ENCODE measurements around the gene DNAJC17.

The DNAJC17 gene

GRCh38 chr15:40750885-40751284 lies 56.4 kb downstream of the DNAJC17 start:
- Histone ChIP-seq H3K4me3 (ENCODE audit: low read length) (no peak overlapping the region), H3K18ac (ENCODE audit: low read length) (no peak overlapping the region), H3K9ac (ENCODE audit: low read length) (no peak overlapping the region), H3K23ac (ENCODE audit: low read length) (no peak overlapping the region), H3K79me1 (ENCODE audit: low read length) (peaks cover 9% of the 10 kb centered on the region), H3K4me1 (ENCODE audit: control insufficient read depth, low read depth, low read length) (no peaks in the 10 kb centered on the region), H3K4ac (ENCODE audit: low read depth, low read length) (no peak overlapping the region), H3K4me2 (ENCODE audit: low read length) (no peak overlapping the region), H3K79me2 (ENCODE audit: control insufficient read depth, insufficient read depth, low read length) (peaks cover 4% of the 10 kb centered on the region), H3K27me3 (ENCODE audit: insufficient read depth, low read length, poor library complexity) (no peaks in the 10 kb centered on the region), H3K27ac (ENCODE audit: low read depth, low read length) (no peak overlapping the region), H2BK15ac (replicated peaks; ENCODE audit: low read depth) (no peak overlapping the region), H4K5ac (ENCODE audit: low read length) (no peak overlapping the region), H2AK5ac (ENCODE audit: low read length) (no peak overlapping the region), H3K36me3 (ENCODE audit: control insufficient read depth, insufficient read depth, low read length) (no peaks in the 10 kb centered on the region), H2BK120ac (ENCODE audit: low read depth, low read length) (no peak overlapping the region), H3K56ac (ENCODE audit: low read length) (no peak overlapping the region), H2BK5ac (ENCODE audit: low read length) (no peak overlapping the region), H4K8ac (ENCODE audit: low read depth, low read length) (no peak overlapping the region)
- DNase-seq, result no peak
- no CpG with 5 or more reads among the region's 4 CpGs for WGBS (ENCODE audit: extremely low coverage, insufficient coverage, low lambda C conversion rate)

- Histone ChIP-seq H3K4me1 (ENCODE audit: control insufficient read depth, low read depth, low read length) (no peaks in the 10 kb centered on the region), H3K36me3 (ENCODE audit: control insufficient read depth, insufficient read depth, low read length) (no peaks in the 10 kb centered on the region), H2BK120ac (ENCODE audit: low read depth, low read length) (no peak overlapping the region), H4K5ac (ENCODE audit: low read length) (no peak overlapping the region), H4K8ac (ENCODE audit: low read depth, low read length) (no peak overlapping the region), H3K79me1 (ENCODE audit: low read length) (peaks cover 11% of the 10 kb centered on the region), H3K4ac (ENCODE audit: low read depth, low read length) (no peak overlapping the region), H3K18ac (ENCODE audit: low read length) (no peak overlapping the region), H3K27ac (ENCODE audit: low read depth, low read length) (no peak overlapping the region), H3K23ac (ENCODE audit: low read length) (no peak overlapping the region), H3K4me2 (ENCODE audit: low read length) (no peak overlapping the region), H2BK15ac (replicated peaks; ENCODE audit: low read depth) (no peak overlapping the region), H3K4me3 (ENCODE audit: low read length) (no peak overlapping the region), H2BK5ac (ENCODE audit: low read length) (no peak overlapping the region), H3K27me3 (ENCODE audit: insufficient read depth, low read length, poor library complexity) (no peaks in the 10 kb centered on the region), H2AK5ac (ENCODE audit: low read length) (no peak overlapping the region), H3K79me2 (ENCODE audit: control insufficient read depth, insufficient read depth, low read length) (peaks cover 4% of the 10 kb centered on the region), H3K9ac (ENCODE audit: low read length) (no peak overlapping the region), H3K56ac (ENCODE audit: low read length) (no peak overlapping the region)
- WGBS (ENCODE audit: extremely low coverage, insufficient coverage, low lambda C conversion rate), result no CpG with 5 or more reads among the region's 4 CpGs
- no peak for DNase-seq
Observed at GRCh38 chr15:40749151-40749630, 58.1 kb downstream of the DNAJC17 start.

- Histone ChIP-seq H3K27ac (ENCODE audit: low read depth, low read length) (peak overlapping the region; percentile 8), H2BK120ac (ENCODE audit: low read depth, low read length) (no peak overlapping the region), H3K4me2 (ENCODE audit: low read length) (no peak overlapping the region), H3K56ac (ENCODE audit: low read length) (no peak overlapping the region), H2BK5ac (ENCODE audit: low read length) (no peak overlapping the region), H3K4me3 (ENCODE audit: low read length) (no peak overlapping the region), H3K27me3 (ENCODE audit: insufficient read depth, low read length, poor library complexity) (no peaks in the 10 kb centered on the region), H3K79me1 (ENCODE audit: low read length) (peaks cover 9% of the 10 kb centered on the region), H4K5ac (ENCODE audit: low read length) (no peak overlapping the region), H3K4me1 (ENCODE audit: control insufficient read depth, low read depth, low read length) (no peaks in the 10 kb centered on the region), H3K23ac (ENCODE audit: low read length) (no peak overlapping the region), H3K36me3 (ENCODE audit: control insufficient read depth, insufficient read depth, low read length) (no peaks in the 10 kb centered on the region), H3K79me2 (ENCODE audit: control insufficient read depth, insufficient read depth, low read length) (peaks cover 2% of the 10 kb centered on the region), H3K18ac (ENCODE audit: low read length) (no peak overlapping the region), H2AK5ac (ENCODE audit: low read length) (no peak overlapping the region), H4K8ac (ENCODE audit: low read depth, low read length) (no peak overlapping the region), H2BK15ac (replicated peaks; ENCODE audit: low read depth) (no peak overlapping the region), H3K9ac (ENCODE audit: low read length) (no peak overlapping the region), H3K4ac (ENCODE audit: low read depth, low read length) (no peak overlapping the region)
- no CpG with 5 or more reads among the region's 7 CpGs for WGBS (ENCODE audit: extremely low coverage, insufficient coverage, low lambda C conversion rate)
- no peak for DNase-seq
Observed at GRCh38 chr15:40747685-40748631, 59.3 kb downstream of the DNAJC17 start.

GRCh38 chr15:40746916-40747418 lies 60.3 kb downstream of the DNAJC17 start:
- H4K5ac ChIP-seq (ENCODE audit: low read length), result no peak overlapping the region
- H3K4me2 ChIP-seq (ENCODE audit: low read length), result no peak overlapping the region
- no peaks in the 10 kb centered on the region for H3K79me2 ChIP-seq (ENCODE audit: control insufficient read depth, insufficient read depth, low read length)
- H2BK5ac ChIP-seq (ENCODE audit: low read length), result no peak overlapping the region
- no CpG with 5 or more reads among the region's 3 CpGs for WGBS (ENCODE audit: extremely low coverage, insufficient coverage, low lambda C conversion rate)
- no peak overlapping the region for H3K4me3 ChIP-seq (ENCODE audit: low read length)
- no peak overlapping the region for H3K9ac ChIP-seq (ENCODE audit: low read length)
- no peak overlapping the region for H3K27ac ChIP-seq (ENCODE audit: low read depth, low read length)
- no peak overlapping the region for H3K56ac ChIP-seq (ENCODE audit: low read length)
- no peak overlapping the region for H2BK120ac ChIP-seq (ENCODE audit: low read depth, low read length)
- peak; percentile 72 for DNase-seq
- no peak overlapping the region for H3K18ac ChIP-seq (ENCODE audit: low read length)
- H4K8ac ChIP-seq (ENCODE audit: low read depth, low read length), result no peak overlapping the region
- no peak overlapping the region for H2BK15ac ChIP-seq (replicated peaks; ENCODE audit: low read depth)
- peaks cover 2% of the 10 kb centered on the region for H3K36me3 ChIP-seq (ENCODE audit: control insufficient read depth, insufficient read depth, low read length)
- no peaks in the 10 kb centered on the region for H3K27me3 ChIP-seq (ENCODE audit: insufficient read depth, low read length, poor library complexity)
- no peaks in the 10 kb centered on the region for H3K4me1 ChIP-seq (ENCODE audit: control insufficient read depth, low read depth, low read length)
- H3K79me1 ChIP-seq (ENCODE audit: low read length), result peaks cover 6% of the 10 kb centered on the region
- H3K23ac ChIP-seq (ENCODE audit: low read length), result no peak overlapping the region
- H3K4ac ChIP-seq (ENCODE audit: low read depth, low read length), result no peak overlapping the region
- no peak overlapping the region for H2AK5ac ChIP-seq (ENCODE audit: low read length)

- H3K79me1 ChIP-seq (ENCODE audit: low read length), result peaks cover 2% of the 10 kb centered on the region
- no peak overlapping the region for H3K4me3 ChIP-seq (ENCODE audit: low read length)
- H3K56ac ChIP-seq (ENCODE audit: low read length), result no peak overlapping the region
- no peak overlapping the region for H3K18ac ChIP-seq (ENCODE audit: low read length)
- DNase-seq, result no peak
- H3K79me2 ChIP-seq (ENCODE audit: control insufficient read depth, insufficient read depth, low read length), result no peaks in the 10 kb centered on the region
- H4K5ac ChIP-seq (ENCODE audit: low read length), result no peak overlapping the region
- no peak overlapping the region for H2BK15ac ChIP-seq (replicated peaks; ENCODE audit: low read depth)
- no peak overlapping the region for H4K8ac ChIP-seq (ENCODE audit: low read depth, low read length)
- H3K4me2 ChIP-seq (ENCODE audit: low read length), result no peak overlapping the region
- H2BK5ac ChIP-seq (ENCODE audit: low read length), result no peak overlapping the region
- no peak overlapping the region for H3K4ac ChIP-seq (ENCODE audit: low read depth, low read length)
- H3K4me1 ChIP-seq (ENCODE audit: control insufficient read depth, low read depth, low read length), result no peaks in the 10 kb centered on the region
- H3K23ac ChIP-seq (ENCODE audit: low read length), result no peak overlapping the region
- WGBS (ENCODE audit: extremely low coverage, insufficient coverage, low lambda C conversion rate), result no CpG with 5 or more reads among the region's 5 CpGs
- no peak overlapping the region for H3K9ac ChIP-seq (ENCODE audit: low read length)
- H3K36me3 ChIP-seq (ENCODE audit: control insufficient read depth, insufficient read depth, low read length), result peaks cover 2% of the 10 kb centered on the region
- H3K27ac ChIP-seq (ENCODE audit: low read depth, low read length), result no peak overlapping the region
- H3K27me3 ChIP-seq (ENCODE audit: insufficient read depth, low read length, poor library complexity), result no peaks in the 10 kb centered on the region
- H2AK5ac ChIP-seq (ENCODE audit: low read length), result no peak overlapping the region
- no peak overlapping the region for H2BK120ac ChIP-seq (ENCODE audit: low read depth, low read length)
Observed at GRCh38 chr15:40744815-40745152, 62.5 kb downstream of the DNAJC17 start.

Measured in mesendoderm (in vitro differentiated cells).